BLaER1 treated with 17β-estradiol and CSF1 and Interleukin-3, amounts not matched to agents 10 nM and 100 nM (cell line): ENCODE results near the gene SACS.
"Not testable (repeated sequence)": the region's sequence is repeated elsewhere in the genome, so short reads cannot be mapped to it uniquely, and the experiment has no call there.

Experiments
- H3K27ac ChIP-seq, 11 experiments: shearing (Covaris generic); formaldehyde crosslinking; 2 replicates each; pipeline ENCODE4 v1.8.1; 2022
- H3K27me3 ChIP-seq, 11 experiments: shearing (Covaris generic); formaldehyde crosslinking; 2 replicates each; pipeline ENCODE4 v1.8.1; 2022
- H3K36me3 ChIP-seq, 11 experiments: shearing (Covaris generic); formaldehyde crosslinking; 2 replicates each; pipeline ENCODE4 v1.8.1; 2022
- H3K4me1 ChIP-seq, 10 experiments: shearing (Covaris generic); formaldehyde crosslinking; 2 replicates each; pipeline ENCODE4 v1.8.1; 2022
- H3K4me2 ChIP-seq, 11 experiments: shearing (Covaris generic); formaldehyde crosslinking; 2 replicates each; pipeline ENCODE4 v1.8.1; 2022
- H3K4me3 ChIP-seq, 10 experiments: shearing (Covaris generic); formaldehyde crosslinking; 2 replicates each; pipeline ENCODE4 v1.8.1; 2022
- H3K9ac ChIP-seq, 11 experiments: shearing (Covaris generic); formaldehyde crosslinking; 2 replicates each; pipeline ENCODE4 v1.8.1; 2022
- H3K9me3 ChIP-seq, 11 experiments: shearing (Covaris generic); formaldehyde crosslinking; replicated peaks in 1 of 11; 2 replicates each; pipeline ENCODE4 v1.8.1; 2022
- H4K20me1 ChIP-seq, 11 experiments: shearing (Covaris generic); formaldehyde crosslinking; 2 replicates each; pipeline ENCODE4 v1.8.1; 2022
- Cebpa-rat ChIP-seq, 11 experiments: shearing (Covaris generic); IDR thresholded peaks; 2 replicates each; pipeline ENCODE4 v1.8.1; 2022

SACS gene

GRCh38 chr13:23445794-23446193 is 12.3 kb upstream of the SACS start:
- Histone ChIP-seq H3K27me3 (no peaks in the 10 kb centered on the region), H3K4me2 (no peak overlapping the region), H3K27ac (no peak overlapping the region), H4K20me1 (no peaks in the 10 kb centered on the region), H3K4me3 (no peak overlapping the region), H3K9ac (no peak overlapping the region), H3K36me3 (no peaks in the 10 kb centered on the region), H3K4me1 (peaks cover 0 to 21% (median 20%) of the 10 kb centered on the region in 10 experiments; a peak in 15 of 20 replicates), H3K9me3 (peaks cover 0 to 10% (median 8%) of the 10 kb centered on the region in 11 experiments; a peak in 6 of 22 replicates)
- no peak for TF ChIP-seq Cebpa-rat (IDR thresholded peaks at IDR 0.05)

GRCh38 chr13:23443878-23444277 is 10.4 kb upstream of the SACS start:
- Histone ChIP-seq H3K4me1 (peaks cover 0 to 2% (median under 1%) of the 10 kb centered on the region in 10 experiments; a peak in 6 of 20 replicates), H3K27me3 (no peaks in the 10 kb centered on the region), H4K20me1 (no peaks in the 10 kb centered on the region), H3K27ac (no peak overlapping the region), H3K4me3 (no peak overlapping the region), H3K4me2 (no peak overlapping the region), H3K9me3 (peaks cover 0 to 10% (median 8%) of the 10 kb centered on the region in 11 experiments; a peak in 6 of 22 replicates), H3K36me3 (no peaks in the 10 kb centered on the region), H3K9ac (no peak overlapping the region)
- no peak for TF ChIP-seq Cebpa-rat (IDR thresholded peaks at IDR 0.05)

- Histone ChIP-seq H3K4me2 (no peak overlapping the region), H3K36me3 (no peaks in the 10 kb centered on the region), H3K4me1 (no peaks in the 10 kb centered on the region), H3K9ac (no peak overlapping the region), H3K27ac (no peak overlapping the region), H3K27me3 (no peaks in the 10 kb centered on the region), H4K20me1 (no peaks in the 10 kb centered on the region), H3K9me3 (peaks cover 0 to 10% (median 8%) of the 10 kb centered on the region in 11 experiments; a peak in 6 of 22 replicates), H3K4me3 (no peak overlapping the region)
- no peak for TF ChIP-seq Cebpa-rat (IDR thresholded peaks at IDR 0.05)
Measured at GRCh38 chr13:23443110-23443509, 9.6 kb upstream of the SACS start.

- Histone ChIP-seq H3K4me1 (no peaks in the 10 kb centered on the region), H3K27ac (no peak overlapping the region), H3K36me3 (no peaks in the 10 kb centered on the region), H4K20me1 (no peaks in the 10 kb centered on the region), H3K4me3 (no peak overlapping the region), H3K4me2 (no peak overlapping the region), H3K9ac (no peak overlapping the region), H3K9me3 (peaks cover 0 to 8% (median 5%) of the 10 kb centered on the region in 11 experiments; a peak in 6 of 22 replicates), H3K27me3 (no peaks in the 10 kb centered on the region)
- no peak for TF ChIP-seq Cebpa-rat (IDR thresholded peaks at IDR 0.05)
Measured at GRCh38 chr13:23440821-23441618, 7.5 kb upstream of the SACS start.

- not testable (repeated sequence) for H3K27ac ChIP-seq, H3K4me3 ChIP-seq, H4K20me1 ChIP-seq, H3K9ac ChIP-seq, H3K4me2 ChIP-seq, H3K36me3 ChIP-seq, H3K9me3 ChIP-seq, H3K27me3 ChIP-seq, H3K4me1 ChIP-seq
Measured at GRCh38 chr13:23440324-23440723, 6.8 kb upstream of the SACS start.

- Histone ChIP-seq H4K20me1 (no peaks in the 10 kb centered on the region), H3K27me3 (peaks cover 10 to 20% (median 17%) of the 10 kb centered on the region in 11 experiments), H3K27ac (no peak overlapping the region), H3K9ac (no peak overlapping the region), H3K4me3 (no peak overlapping the region), H3K9me3 (no peaks in the 10 kb centered on the region), H3K4me1 (no peaks in the 10 kb centered on the region), H3K36me3 (no peaks in the 10 kb centered on the region), H3K4me2 (no peak overlapping the region)
- TF ChIP-seq Cebpa-rat (IDR thresholded peaks at IDR 0.05): no peak
Measured at GRCh38 chr13:23437916-23438315, 4.4 kb upstream of the SACS start.

GRCh38 chr13:23436680-23437079 is 3.2 kb upstream of the SACS start:
- H3K4me2 ChIP-seq: no peak overlapping the region
- H3K9me3 ChIP-seq: no peaks in the 10 kb centered on the region
- TF ChIP-seq Cebpa-rat (IDR thresholded peaks at IDR 0.05): no peak
- no peaks in the 10 kb centered on the region for H4K20me1 ChIP-seq
- no peak overlapping the region for H3K9ac ChIP-seq
- no peaks in the 10 kb centered on the region for H3K36me3 ChIP-seq
- no peak overlapping the region for H3K4me3 ChIP-seq
- H3K4me1 ChIP-seq: no peaks in the 10 kb centered on the region
- H3K27me3 ChIP-seq: peaks cover 21 to 30% (median 29%) of the 10 kb centered on the region in 11 experiments
- H3K27ac ChIP-seq: no peak overlapping the region

GRCh38 chr13:23434491-23434890 is 989 bp upstream of the SACS start:
- H4K20me1 ChIP-seq: no peaks in the 10 kb centered on the region
- H3K4me2 ChIP-seq: no peak overlapping the region
- H3K27ac ChIP-seq: no peak overlapping the region
- H3K9ac ChIP-seq: no peak overlapping the region
- no peaks in the 10 kb centered on the region for H3K36me3 ChIP-seq
- TF ChIP-seq Cebpa-rat (IDR thresholded peaks at IDR 0.05): no peak
- H3K4me1 ChIP-seq: no peaks in the 10 kb centered on the region
- no peak overlapping the region for H3K4me3 ChIP-seq
- H3K9me3 ChIP-seq: no peaks in the 10 kb centered on the region
- H3K27me3 ChIP-seq: peaks cover 21 to 32% (median 29%) of the 10 kb centered on the region in 11 experiments

GRCh38 chr13:23432626-23433025 is 876 bp downstream of the SACS start:
- H3K9me3 ChIP-seq: no peaks in the 10 kb centered on the region
- no peak overlapping the region for H3K27ac ChIP-seq
- no peak overlapping the region for H3K9ac ChIP-seq
- peaks cover 21 to 32% (median 29%) of the 10 kb centered on the region in 11 experiments for H3K27me3 ChIP-seq
- no peak overlapping the region for H3K4me2 ChIP-seq
- H3K36me3 ChIP-seq: no peaks in the 10 kb centered on the region
- no peaks in the 10 kb centered on the region for H3K4me1 ChIP-seq
- TF ChIP-seq Cebpa-rat (IDR thresholded peaks at IDR 0.05): no peak
- H3K4me3 ChIP-seq: no peak overlapping the region
- no peaks in the 10 kb centered on the region for H4K20me1 ChIP-seq

GRCh38 chr13:23430664-23431063 is 2.8 kb downstream of the SACS start:
- Histone ChIP-seq H4K20me1 (no peaks in the 10 kb centered on the region), H3K4me1 (no peaks in the 10 kb centered on the region), H3K36me3 (no peaks in the 10 kb centered on the region), H3K27me3 (peaks cover 21 to 32% (median 29%) of the 10 kb centered on the region in 11 experiments), H3K9me3 (no peaks in the 10 kb centered on the region), H3K4me3 (no peak overlapping the region), H3K9ac (no peak overlapping the region), H3K27ac (no peak overlapping the region), H3K4me2 (no peak overlapping the region)
- no peak for TF ChIP-seq Cebpa-rat (IDR thresholded peaks at IDR 0.05)
